ENCODE results near the gene HMGCS2. TPM values are rescaled to one million over a fixed set of nuclear protein-coding genes. Genes with fewer than 3 reads are reported as not detected.

HMGCS2 gene
- total RNA-seq, 1 donor from 2014 or later = not detected

DNA sequence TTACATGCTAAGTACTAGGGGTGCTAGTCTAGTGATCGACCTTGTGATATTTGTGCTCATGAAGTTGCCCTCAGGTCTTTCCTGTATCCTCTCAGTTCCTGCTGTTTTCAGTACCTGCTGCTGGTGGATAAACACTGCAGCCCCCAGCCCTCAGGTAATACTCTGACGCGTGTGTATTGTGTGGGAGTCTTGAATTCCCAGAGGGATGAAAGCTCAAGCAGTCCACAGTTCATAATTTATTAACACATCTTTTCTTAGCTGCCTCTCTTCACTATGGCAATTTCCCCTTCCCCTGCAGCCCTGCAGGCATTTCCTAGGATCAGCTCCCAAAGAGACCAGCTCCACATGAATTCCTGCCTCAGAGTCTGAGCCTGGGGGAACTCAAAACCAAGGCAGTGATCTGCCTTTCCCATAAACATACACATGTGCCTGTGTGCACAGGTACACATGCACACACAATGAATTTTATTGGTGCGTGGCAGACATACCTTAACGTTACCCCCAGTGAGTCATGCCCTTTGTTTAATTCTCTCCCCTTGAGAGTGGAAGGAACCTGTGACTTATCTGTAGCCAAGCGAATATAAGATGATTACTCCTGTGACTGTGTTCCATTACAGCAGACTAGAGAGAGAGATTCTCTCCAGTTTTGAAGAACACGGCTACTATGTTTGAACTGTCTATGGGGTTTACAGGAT lies 14.1 kb upstream of the HMGCS2 start:
- Mint-ChIP-seq H3K4me1 (peaks cover 41% of the 10 kb centered on the region), H3K9me3 (no peaks in the 10 kb centered on the region), H3K27ac (peak overlapping the region; percentile 48), H3K4me3 (no peak overlapping the region), H3K36me3 (ENCODE audit: low read depth) (no peaks in the 10 kb centered on the region), H3K27me3 (peaks cover 45% of the 10 kb centered on the region)
- no peak for DNase-seq
- intact Hi-C loops (cut with micrococcal nuclease) = no loop called here

DNA sequence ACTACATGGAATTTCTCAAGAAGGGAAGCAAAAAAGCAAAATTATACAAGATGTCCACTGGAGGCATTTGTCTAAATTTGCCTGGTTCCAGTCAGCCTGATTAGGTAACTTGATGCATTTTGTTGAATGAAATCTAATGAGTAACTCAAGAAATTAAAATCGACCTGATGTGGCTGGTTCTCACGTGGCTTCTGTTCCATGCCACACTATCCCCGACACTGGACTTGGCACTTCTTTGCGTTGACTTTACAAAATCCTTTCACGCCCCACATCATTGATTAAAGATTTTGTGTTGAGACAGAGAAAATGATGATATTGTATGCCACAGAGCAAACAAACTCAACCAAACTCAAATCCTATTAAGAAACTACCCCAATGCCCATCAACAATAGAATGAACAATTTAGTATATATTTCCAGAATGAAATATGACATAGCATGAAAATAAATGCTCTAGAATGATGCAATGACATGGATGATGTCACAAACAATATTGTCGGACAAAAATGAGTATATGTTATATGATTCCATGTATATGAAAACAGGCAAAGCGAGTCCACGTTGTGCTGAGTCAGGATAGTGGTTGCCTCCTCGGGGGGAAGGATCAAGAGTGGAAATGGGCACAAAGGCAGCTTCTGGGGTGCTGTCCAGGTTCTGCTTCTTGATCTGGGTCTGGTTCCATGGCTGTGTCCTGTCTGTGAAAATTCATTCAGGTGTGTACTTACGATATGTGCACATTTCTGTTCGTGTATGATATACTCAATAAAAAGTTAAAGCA lies 12.9 kb upstream of the HMGCS2 start:
- intact Hi-C loops (cut with micrococcal nuclease) = no loop called here
- Mint-ChIP-seq H3K4me1 (peaks cover 35% of the 10 kb centered on the region), H3K9me3 (no peaks in the 10 kb centered on the region), H3K27me3 (peaks cover 45% of the 10 kb centered on the region), H3K36me3 (ENCODE audit: low read depth) (no peaks in the 10 kb centered on the region), H3K4me3 (no peak overlapping the region), H3K27ac (no peak overlapping the region)
- DNase-seq = no peak

- Mint-ChIP-seq H3K27ac (no peak overlapping the region), H3K4me3 (no peak overlapping the region), H3K36me3 (ENCODE audit: low read depth) (no peaks in the 10 kb centered on the region), H3K4me1 (peaks cover 21% of the 10 kb centered on the region), H3K9me3 (no peaks in the 10 kb centered on the region), H3K27me3 (peaks cover 48% of the 10 kb centered on the region)
- no peak for DNase-seq
- intact Hi-C loops (cut with micrococcal nuclease) = no loop called here
These were observed 11.2 kb upstream of the HMGCS2 start for GRCh38 chr1:119779869-119780356.

- Mint-ChIP-seq H3K36me3 (ENCODE audit: low read depth) (no peaks in the 10 kb centered on the region), H3K4me3 (no peak overlapping the region), H3K9me3 (no peaks in the 10 kb centered on the region), H3K27ac (no peak overlapping the region), H3K4me1 (peaks cover 16% of the 10 kb centered on the region), H3K27me3 (peaks cover 47% of the 10 kb centered on the region)
- intact Hi-C loops (cut with micrococcal nuclease) = no loop called here
- DNase-seq = no peak
These were observed 10.3 kb upstream of the HMGCS2 start for GRCh38 chr1:119778886-119779560.

GRCh38 chr1:119778359-119778758 lies 9.7 kb upstream of the HMGCS2 start:
- peaks cover 46% of the 10 kb centered on the region for H3K27me3 Mint-ChIP-seq
- no peaks in the 10 kb centered on the region for H3K9me3 Mint-ChIP-seq
- intact Hi-C loops (cut with micrococcal nuclease) = no loop called here
- no peak overlapping the region for H3K27ac Mint-ChIP-seq
- DNase-seq = no peak
- no peak overlapping the region for H3K4me3 Mint-ChIP-seq
- peaks cover 9% of the 10 kb centered on the region for H3K4me1 Mint-ChIP-seq
- no peaks in the 10 kb centered on the region for H3K36me3 Mint-ChIP-seq (ENCODE audit: low read depth)

DNA sequence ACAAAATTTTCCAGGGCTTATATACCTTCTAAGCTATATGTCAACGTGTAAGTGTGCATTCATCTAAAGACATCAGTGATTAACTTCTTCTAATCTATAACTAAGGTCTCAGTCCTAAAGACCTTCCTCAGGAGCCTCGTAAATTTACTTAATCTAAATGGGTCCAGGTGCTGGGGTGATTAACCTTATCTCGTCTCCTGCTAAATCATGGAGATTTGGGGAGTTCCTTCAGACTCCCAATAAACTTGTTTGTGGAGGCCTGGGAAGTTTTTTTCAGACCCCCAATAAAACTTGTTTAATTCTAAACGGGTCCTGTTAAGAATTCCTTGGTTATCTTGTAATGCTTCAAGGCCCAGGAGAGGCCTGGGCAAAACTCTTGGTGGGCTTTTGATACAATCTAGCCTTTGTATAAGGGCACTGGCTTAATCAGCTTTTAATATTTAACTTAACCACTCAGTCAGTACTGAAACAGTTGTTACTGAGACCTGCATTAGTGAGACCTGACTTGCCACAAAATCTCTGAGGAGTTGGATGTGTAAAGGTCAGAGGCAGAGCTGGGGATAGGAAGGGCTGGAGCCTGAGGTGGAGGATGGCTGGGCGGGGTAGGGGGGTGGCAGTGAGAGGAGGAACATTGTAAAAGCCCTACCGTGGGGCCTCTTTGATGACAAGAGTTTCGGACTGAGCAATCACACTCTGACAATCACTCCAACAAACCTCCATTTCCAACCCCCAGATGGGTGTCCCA lies 6.2 kb upstream of the HMGCS2 start:
- Mint-ChIP-seq H3K9me3 (no peaks in the 10 kb centered on the region), H3K27me3 (peaks cover 25% of the 10 kb centered on the region), H3K4me1 (no peaks in the 10 kb centered on the region), H3K36me3 (ENCODE audit: low read depth) (no peaks in the 10 kb centered on the region), H3K27ac (no peak overlapping the region), H3K4me3 (no peak overlapping the region)
- intact Hi-C loops (cut with micrococcal nuclease) = no loop called here
- no peak for DNase-seq

GRCh38 chr1:119773711-119774241 lies 5.1 kb upstream of the HMGCS2 start:
- Mint-ChIP-seq H3K36me3 (ENCODE audit: low read depth) (no peaks in the 10 kb centered on the region), H3K27ac (no peak overlapping the region), H3K9me3 (no peaks in the 10 kb centered on the region), H3K4me3 (no peak overlapping the region), H3K4me1 (no peaks in the 10 kb centered on the region), H3K27me3 (peaks cover 24% of the 10 kb centered on the region)
- no peak for DNase-seq
- intact Hi-C loops (cut with micrococcal nuclease) = no loop called here

DNA sequence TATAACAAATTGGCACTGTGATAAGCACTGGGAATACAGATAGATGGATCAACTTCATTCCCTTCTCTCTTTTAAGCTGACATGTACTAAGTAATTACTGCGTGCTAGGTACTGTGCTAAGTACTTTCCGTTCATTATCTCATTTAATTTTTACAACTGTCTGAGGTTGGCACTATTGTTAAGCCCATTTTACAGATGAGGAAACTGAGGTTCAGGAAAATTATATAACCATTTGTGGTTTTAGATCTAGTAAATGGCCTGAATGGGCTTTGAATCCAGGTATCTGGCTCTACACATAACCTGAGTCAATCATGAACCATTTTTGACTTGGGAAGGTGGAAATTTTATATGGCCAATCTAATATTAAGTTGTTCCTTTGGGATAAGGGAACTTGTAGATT lies 3.6 kb upstream of the HMGCS2 start:
- H3K27ac Mint-ChIP-seq = no peak overlapping the region
- no peak for DNase-seq
- no peaks in the 10 kb centered on the region for H3K4me1 Mint-ChIP-seq
- H3K9me3 Mint-ChIP-seq = no peaks in the 10 kb centered on the region
- peaks cover 28% of the 10 kb centered on the region for H3K27me3 Mint-ChIP-seq
- H3K4me3 Mint-ChIP-seq = no peak overlapping the region
- intact Hi-C loops (cut with micrococcal nuclease) = no loop called here
- H3K36me3 Mint-ChIP-seq (ENCODE audit: low read depth) = no peaks in the 10 kb centered on the region

GRCh38 chr1:119771770-119772169 lies 3.1 kb upstream of the HMGCS2 start:
- intact Hi-C loops (cut with micrococcal nuclease) = no loop called here
- no peak for DNase-seq
- peaks cover 3% of the 10 kb centered on the region for H3K4me1 Mint-ChIP-seq
- H3K36me3 Mint-ChIP-seq (ENCODE audit: low read depth) = no peaks in the 10 kb centered on the region
- peaks cover 33% of the 10 kb centered on the region for H3K27me3 Mint-ChIP-seq
- no peak overlapping the region for H3K4me3 Mint-ChIP-seq
- H3K9me3 Mint-ChIP-seq = no peaks in the 10 kb centered on the region
- H3K27ac Mint-ChIP-seq = no peak overlapping the region

- peaks cover 36% of the 10 kb centered on the region for H3K27me3 Mint-ChIP-seq
- no peaks in the 10 kb centered on the region for H3K36me3 Mint-ChIP-seq (ENCODE audit: low read depth)
- no peaks in the 10 kb centered on the region for H3K9me3 Mint-ChIP-seq
- H3K4me1 Mint-ChIP-seq = peaks cover 3% of the 10 kb centered on the region
- no peak overlapping the region for H3K4me3 Mint-ChIP-seq
- intact Hi-C loops (cut with micrococcal nuclease) = no loop called here
- H3K27ac Mint-ChIP-seq = no peak overlapping the region
- no peak for DNase-seq
These were observed 2.3 kb upstream of the HMGCS2 start for GRCh38 chr1:119771016-119771415.

DNA sequence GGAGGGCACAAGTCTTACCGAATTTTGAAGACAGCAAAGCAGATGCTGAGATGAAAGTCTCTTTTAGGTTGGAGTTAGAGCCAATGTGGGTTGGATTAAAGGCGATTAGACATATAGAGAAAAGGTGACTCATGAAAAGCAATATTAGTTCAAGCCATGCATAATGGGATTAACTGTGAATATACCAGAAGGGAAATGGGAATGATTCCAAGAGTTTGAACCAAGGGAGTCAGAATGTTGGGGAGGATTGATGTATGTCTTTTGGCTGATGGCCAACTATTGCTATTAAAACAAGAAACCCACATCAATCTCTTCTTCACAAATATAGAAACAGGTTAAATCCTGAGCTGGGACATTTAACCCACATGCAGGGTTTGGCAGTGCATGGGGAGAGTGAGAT lies 1.2 kb downstream of the HMGCS2 start:
- Mint-ChIP-seq H3K27me3 (peaks cover 48% of the 10 kb centered on the region), H3K4me3 (no peak overlapping the region), H3K36me3 (ENCODE audit: low read depth) (no peaks in the 10 kb centered on the region), H3K27ac (no peak overlapping the region), H3K9me3 (no peaks in the 10 kb centered on the region), H3K4me1 (peaks cover 3% of the 10 kb centered on the region)
- no peak for DNase-seq
- intact Hi-C loops (cut with micrococcal nuclease) = no loop called here

DNA sequence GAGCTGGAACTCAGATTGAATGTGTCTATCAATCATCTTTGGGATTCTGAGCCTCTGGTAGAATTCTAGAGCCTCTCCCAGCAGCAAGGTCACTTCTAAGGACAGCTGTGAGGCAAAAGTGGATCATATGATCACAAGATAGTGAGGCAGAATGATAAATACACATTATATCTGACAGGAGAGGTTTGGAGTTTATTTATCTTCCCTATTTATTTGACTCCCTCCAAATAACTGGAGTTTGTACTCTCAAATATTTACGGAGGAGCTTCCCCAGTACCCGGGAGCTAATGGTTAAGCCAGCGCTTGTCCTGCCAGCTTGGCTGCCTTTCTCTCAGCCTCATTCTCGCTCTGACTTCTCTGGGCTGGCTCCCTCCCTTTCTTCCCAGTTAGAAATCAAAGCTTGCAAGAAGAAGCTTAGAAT lies 2.3 kb downstream of the HMGCS2 start:
- intact Hi-C loops (cut with micrococcal nuclease) = no loop called here
- H3K9me3 Mint-ChIP-seq = no peaks in the 10 kb centered on the region
- H3K36me3 Mint-ChIP-seq (ENCODE audit: low read depth) = no peaks in the 10 kb centered on the region
- H3K27me3 Mint-ChIP-seq = peaks cover 49% of the 10 kb centered on the region
- no peak overlapping the region for H3K4me3 Mint-ChIP-seq
- no peak for DNase-seq
- no peak overlapping the region for H3K27ac Mint-ChIP-seq
- peaks cover 3% of the 10 kb centered on the region for H3K4me1 Mint-ChIP-seq

DNA sequence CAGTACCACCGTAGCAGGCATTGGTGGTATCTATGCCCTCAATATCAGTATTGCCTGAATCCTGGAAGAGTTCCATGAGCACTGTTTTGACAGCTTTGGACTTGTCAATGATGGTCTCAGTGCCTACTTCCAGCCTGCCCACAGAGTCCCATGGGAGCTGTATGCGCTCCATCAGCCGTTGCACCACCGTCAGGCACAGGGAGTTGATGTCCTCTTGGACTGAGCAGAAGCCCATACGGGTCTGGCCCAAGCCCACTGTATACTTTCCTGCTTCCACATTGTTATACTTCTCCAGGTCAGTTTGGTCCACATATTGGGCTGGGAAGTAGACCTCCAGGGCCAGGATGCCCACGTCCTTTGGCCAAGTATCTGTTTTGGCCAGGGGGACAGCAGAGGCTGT lies 4.5 kb downstream of the HMGCS2 start:
- H3K9me3 Mint-ChIP-seq = no peaks in the 10 kb centered on the region
- peaks cover 53% of the 10 kb centered on the region for H3K27me3 Mint-ChIP-seq
- intact Hi-C loops (cut with micrococcal nuclease) = no loop called here
- DNase-seq = no peak
- no peak overlapping the region for H3K4me3 Mint-ChIP-seq
- H3K27ac Mint-ChIP-seq = no peak overlapping the region
- H3K36me3 Mint-ChIP-seq (ENCODE audit: low read depth) = no peaks in the 10 kb centered on the region
- peaks cover 3% of the 10 kb centered on the region for H3K4me1 Mint-ChIP-seq
